Measurements from ENCODE around the gene CERS6. TPM values are rescaled to one million over a fixed set of nuclear protein-coding genes. Genes with fewer than 3 reads are reported as not detected.

Gene CERS6
- total RNA-seq, 1 donor from 2014 or later: 10.9 TPM

- Histone ChIP-seq H3K27me3 (no peaks in the 10 kb centered on the region), H3K27ac (no peak overlapping the region), H3K36me3 (no peaks in the 10 kb centered on the region)
These were observed 164.5 kb downstream of the CERS6 start for GRCh38 chr2:168620554-168620953.

GRCh38 chr2:168622559-168622958 lies 166.5 kb downstream of the CERS6 start:
- Histone ChIP-seq H3K27ac (no peak overlapping the region), H3K36me3 (no peaks in the 10 kb centered on the region), H3K4me1 (no peaks in the 10 kb centered on the region), H3K27me3 (no peaks in the 10 kb centered on the region), H3K9me3 (no peaks in the 10 kb centered on the region), H3K4me3 (no peak overlapping the region)
- intact Hi-C loops (cut with DNase I): no loop called here
- DNase-seq (ENCODE audit: low spot score in 2 of 2): no peak
- no peak for TF ChIP-seq CTCF (IDR thresholded peaks at IDR 0.05)

More at GRCh38 chr2:168620554-168620953, 164.5 kb downstream of the CERS6 start:
- H3K4me1 ChIP-seq: no peaks in the 10 kb centered on the region
- no peaks in the 10 kb centered on the region for H3K9me3 ChIP-seq
- intact Hi-C loops (cut with DNase I): no loop called here
- no peak overlapping the region for H3K4me3 ChIP-seq
- no peak for DNase-seq (ENCODE audit: low spot score in 2 of 2)
- TF ChIP-seq CTCF (IDR thresholded peaks at IDR 0.05): no peak

GRCh38 chr2:168624028-168624427 lies 168.0 kb downstream of the CERS6 start:
- no peaks in the 10 kb centered on the region for H3K9me3 ChIP-seq
- intact Hi-C loops (cut with DNase I): no loop called here
- no peak overlapping the region for H3K27ac ChIP-seq
- no peaks in the 10 kb centered on the region for H3K36me3 ChIP-seq
- TF ChIP-seq CTCF (IDR thresholded peaks at IDR 0.05): no peak
- no peak overlapping the region for H3K4me3 ChIP-seq
- no peaks in the 10 kb centered on the region for H3K27me3 ChIP-seq
- H3K4me1 ChIP-seq: no peaks in the 10 kb centered on the region
- DNase-seq (ENCODE audit: low spot score in 2 of 2): no peak

GRCh38 chr2:168626096-168626495 lies 170.0 kb downstream of the CERS6 start:
- TF ChIP-seq CTCF (IDR thresholded peaks at IDR 0.05): no peak
- no peaks in the 10 kb centered on the region for H3K9me3 ChIP-seq
- intact Hi-C loops (cut with DNase I): no loop called here
- no peaks in the 10 kb centered on the region for H3K36me3 ChIP-seq
- H3K27me3 ChIP-seq: no peaks in the 10 kb centered on the region
- H3K4me3 ChIP-seq: no peak overlapping the region
- H3K4me1 ChIP-seq: no peaks in the 10 kb centered on the region
- no peak for DNase-seq (ENCODE audit: low spot score in 2 of 2)
- no peak overlapping the region for H3K27ac ChIP-seq

- H3K27me3 ChIP-seq: no peaks in the 10 kb centered on the region
- H3K27ac ChIP-seq: no peak overlapping the region
- H3K4me3 ChIP-seq: no peak overlapping the region
- no peak for TF ChIP-seq CTCF (IDR thresholded peaks at IDR 0.05)
- intact Hi-C loops (cut with DNase I): no loop called here
- no peaks in the 10 kb centered on the region for H3K4me1 ChIP-seq
- no peak for DNase-seq (ENCODE audit: low spot score in 2 of 2)
- no peaks in the 10 kb centered on the region for H3K36me3 ChIP-seq
- H3K9me3 ChIP-seq: no peaks in the 10 kb centered on the region
These were observed 170.6 kb downstream of the CERS6 start for GRCh38 chr2:168626647-168627046.

GRCh38 chr2:168632709-168633121 lies 176.6 kb downstream of the CERS6 start:
- Histone ChIP-seq H3K9me3 (no peaks in the 10 kb centered on the region), H3K27ac (peak overlapping the region; percentile 45 to 87), H3K4me3 (no peak overlapping the region), H3K27me3 (no peaks in the 10 kb centered on the region), H3K4me1 (peaks cover 0 to 10% of the 10 kb centered on the region in 2 donors), H3K36me3 (no peaks in the 10 kb centered on the region)
- intact Hi-C loops (cut with DNase I): loop anchor here (5.0 to 10.0 kb wide), 2 partner anchors 118 to 175 kb away; partner anchors contain the start of gene CERS6
- no peak for DNase-seq (ENCODE audit: low spot score in 2 of 2)
- no peak for TF ChIP-seq CTCF (IDR thresholded peaks at IDR 0.05)
